ENCODE measurements around the gene A1CF.
"Not testable (repeated sequence)": the region's sequence is repeated elsewhere in the genome, so short reads cannot be mapped to it uniquely, and the experiment has no call there.

Gene A1CF

DNA sequence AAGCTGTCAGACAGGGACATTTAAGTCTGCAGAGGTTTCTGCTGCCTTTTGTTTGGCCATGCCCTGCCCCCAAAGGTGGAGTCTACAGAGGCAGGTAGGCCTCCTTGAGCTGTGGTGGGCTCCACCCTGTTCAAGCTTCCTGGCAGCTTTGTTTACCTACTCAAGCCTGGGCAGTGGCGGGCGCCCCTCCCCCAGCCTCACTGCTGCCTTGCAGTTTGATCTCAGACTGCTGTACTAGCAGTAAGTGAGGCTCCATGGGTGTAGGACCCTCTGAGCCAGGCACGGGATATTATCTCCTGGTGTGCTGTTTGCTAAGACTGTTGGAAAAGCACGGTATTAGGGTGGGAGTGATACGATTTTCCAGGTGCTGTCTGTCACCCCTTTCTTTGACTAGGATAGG lies 97.5 kb downstream of the A1CF start:
- DNase-seq = not testable (repeated sequence)

GRCh38 chr10:50782017-50782416 lies 103.4 kb downstream of the A1CF start:
- DNase-seq = not testable (repeated sequence)

GRCh38 chr10:50780036-50780435 lies 105.4 kb downstream of the A1CF start:
- not testable (repeated sequence) for DNase-seq

DNA sequence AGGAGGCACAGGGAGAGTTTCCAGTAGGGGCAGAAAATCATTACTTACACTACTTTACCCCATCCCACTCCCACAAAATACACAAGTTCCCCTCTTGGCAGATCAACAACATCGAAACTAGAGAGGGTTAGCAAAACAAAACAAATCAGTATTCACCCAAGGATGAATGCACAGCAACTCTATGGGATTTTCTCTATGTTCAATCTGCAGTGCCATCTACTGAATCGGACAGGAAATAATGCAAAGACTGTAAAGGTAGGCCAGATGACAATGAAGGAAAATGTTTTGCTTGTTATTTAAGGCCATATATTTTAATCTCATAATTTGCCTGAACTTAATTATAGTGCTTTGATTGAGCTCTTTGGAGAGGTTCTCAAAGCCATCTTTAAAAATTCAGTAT lies 110.6 kb downstream of the A1CF start:
- DNase-seq = not testable (repeated sequence)

DNA sequence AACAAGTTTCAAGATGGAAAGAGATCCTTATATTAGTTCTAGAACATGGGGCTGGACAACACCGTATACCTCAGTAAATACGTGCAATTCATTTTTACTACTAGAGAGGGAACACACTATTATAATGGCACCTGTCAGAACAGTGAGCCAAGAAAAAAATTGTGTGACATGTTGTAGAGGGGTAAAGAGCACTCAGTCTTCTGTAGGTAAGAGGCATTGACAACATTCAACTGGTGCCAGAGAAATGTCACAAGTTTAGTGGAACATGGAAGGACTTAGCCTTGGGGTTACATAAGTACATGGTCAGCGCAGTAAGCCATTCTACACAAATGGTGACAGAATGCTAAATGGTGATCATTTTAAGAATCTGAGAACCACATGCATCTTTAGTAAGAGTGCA lies 113.4 kb downstream of the A1CF start:
- DNase-seq = not testable (repeated sequence)

DNA sequence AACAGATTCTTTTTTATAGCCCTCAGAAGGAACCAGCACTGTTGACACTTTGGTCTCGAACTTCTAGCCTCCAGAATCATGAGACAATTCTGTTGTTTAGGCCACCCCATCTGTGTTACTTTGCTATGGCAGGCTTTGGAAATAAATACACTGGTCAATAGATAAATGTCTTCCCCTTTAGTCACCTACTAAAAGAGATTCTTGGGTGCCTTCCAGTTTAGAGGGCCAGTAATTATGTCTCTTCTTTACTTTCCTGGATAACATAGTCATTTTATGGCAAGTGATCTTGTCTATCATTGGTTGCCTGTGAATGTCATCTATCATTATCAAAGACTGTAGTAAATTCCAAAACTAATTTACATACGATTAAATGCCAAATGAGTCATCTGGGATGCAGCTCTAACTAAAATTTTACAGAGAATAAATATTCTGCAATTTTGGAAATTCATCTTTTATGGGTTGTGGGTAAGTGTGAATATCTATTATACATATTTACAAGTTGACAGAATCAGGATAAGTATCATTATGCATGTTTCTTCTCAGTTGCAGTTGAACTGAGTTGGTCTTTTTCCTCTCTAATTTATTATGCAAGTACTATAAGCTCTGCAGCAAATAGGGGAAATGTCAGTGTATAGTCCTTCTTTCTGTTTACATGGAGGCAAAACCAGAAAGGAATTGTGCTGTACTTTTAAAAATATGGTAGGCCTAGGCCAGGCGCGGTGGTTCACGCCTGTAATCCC lies 118.5 kb downstream of the A1CF start:
- DNase-seq = not testable (repeated sequence)

Data from activated CD8-positive, alpha-beta memory T cell treated with anti-CD3 and anti-CD28 coated beads, Interleukin-2, amount 50 U/mL, for 48 hours (primary cell).